Measurements from ENCODE around the gene ANKRD63. TPM values are rescaled to one million over a fixed set of nuclear protein-coding genes. Genes with fewer than 3 reads are reported as not detected.

Gene ANKRD63
- total RNA-seq, 1 experiment from 2014 or later: not detected

DNA sequence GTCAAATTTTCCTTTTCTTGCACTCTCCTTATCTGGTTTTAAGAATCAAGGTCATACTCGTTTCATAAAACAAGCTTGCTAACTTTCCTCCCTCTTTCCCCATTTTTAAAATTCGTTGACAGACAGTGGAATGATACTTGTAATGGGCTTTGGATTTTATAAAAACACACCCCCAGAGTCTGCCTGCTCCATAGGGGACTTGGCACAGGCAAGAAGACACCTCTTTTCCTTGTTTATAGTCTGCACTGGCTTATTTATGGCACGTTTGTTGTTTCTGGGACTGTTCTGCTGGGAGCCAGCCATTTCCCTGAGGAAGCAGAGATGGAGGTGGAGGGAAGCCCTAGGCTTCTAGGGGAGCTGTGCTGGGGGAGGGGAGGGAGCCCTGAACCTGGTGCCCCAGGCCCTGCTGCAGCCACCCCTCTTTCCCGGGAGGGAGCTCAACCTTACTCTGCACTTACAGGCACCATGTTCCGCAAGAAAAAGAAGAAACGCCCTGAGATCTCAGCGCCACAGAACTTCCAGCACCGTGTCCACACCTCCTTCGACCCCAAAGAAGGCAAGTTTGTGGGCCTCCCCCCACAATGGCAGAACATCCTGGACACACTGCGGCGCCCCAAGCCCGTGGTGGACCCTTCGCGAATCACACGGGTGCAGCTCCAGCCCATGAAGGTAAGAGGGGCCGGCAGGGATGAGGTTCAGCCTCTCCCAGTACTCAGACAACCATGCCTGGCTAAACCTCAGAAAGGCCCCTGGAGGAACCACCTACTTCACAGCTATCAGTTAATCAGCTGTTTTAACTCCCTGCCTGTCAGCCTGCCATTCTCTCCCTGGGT, 18.3 kb downstream of the ANKRD63 start:
- TF ChIP-seq, protein P1, sequence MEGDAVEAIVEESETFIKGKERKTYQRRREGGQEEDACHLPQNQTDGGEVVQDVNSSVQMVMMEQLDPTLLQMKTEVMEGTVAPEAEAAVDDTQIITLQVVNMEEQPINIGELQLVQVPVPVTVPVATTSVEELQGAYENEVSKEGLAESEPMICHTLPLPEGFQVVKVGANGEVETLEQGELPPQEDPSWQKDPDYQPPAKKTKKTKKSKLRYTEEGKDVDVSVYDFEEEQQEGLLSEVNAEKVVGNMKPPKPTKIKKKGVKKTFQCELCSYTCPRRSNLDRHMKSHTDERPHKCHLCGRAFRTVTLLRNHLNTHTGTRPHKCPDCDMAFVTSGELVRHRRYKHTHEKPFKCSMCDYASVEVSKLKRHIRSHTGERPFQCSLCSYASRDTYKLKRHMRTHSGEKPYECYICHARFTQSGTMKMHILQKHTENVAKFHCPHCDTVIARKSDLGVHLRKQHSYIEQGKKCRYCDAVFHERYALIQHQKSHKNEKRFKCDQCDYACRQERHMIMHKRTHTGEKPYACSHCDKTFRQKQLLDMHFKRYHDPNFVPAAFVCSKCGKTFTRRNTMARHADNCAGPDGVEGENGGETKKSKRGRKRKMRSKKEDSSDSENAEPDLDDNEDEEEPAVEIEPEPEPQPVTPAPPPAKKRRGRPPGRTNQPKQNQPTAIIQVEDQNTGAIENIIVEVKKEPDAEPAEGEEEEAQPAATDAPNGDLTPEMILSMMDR (IDR thresholded peaks at IDR 0.05; ENCODE audit: unreplicated experiment): no peak
- CTCF ChIA-PET: no interaction called here
- Mint-ChIP-seq H3K36me3 (ENCODE audit: insufficient read depth, unreplicated experiment) (no peaks in the 10 kb centered on the region), H3K4me3 (ENCODE audit: low read depth, unreplicated experiment) (no peak overlapping the region), H3K4me1 (ENCODE audit: low read depth, unreplicated experiment) (no peaks in the 10 kb centered on the region), H3K27ac (ENCODE audit: unreplicated experiment) (no peak overlapping the region), H3K27me3 (ENCODE audit: unreplicated experiment) (no peaks in the 10 kb centered on the region), H3K9me3 (ENCODE audit: low read depth, unreplicated experiment) (no peaks in the 10 kb centered on the region)
- DNase-seq: no peak
- intact Hi-C loops (cut with micrococcal nuclease; ENCODE audit: unreplicated experiment): no loop called here
- no TSS peak for BruUV-seq (replicated peaks)

DNA sequence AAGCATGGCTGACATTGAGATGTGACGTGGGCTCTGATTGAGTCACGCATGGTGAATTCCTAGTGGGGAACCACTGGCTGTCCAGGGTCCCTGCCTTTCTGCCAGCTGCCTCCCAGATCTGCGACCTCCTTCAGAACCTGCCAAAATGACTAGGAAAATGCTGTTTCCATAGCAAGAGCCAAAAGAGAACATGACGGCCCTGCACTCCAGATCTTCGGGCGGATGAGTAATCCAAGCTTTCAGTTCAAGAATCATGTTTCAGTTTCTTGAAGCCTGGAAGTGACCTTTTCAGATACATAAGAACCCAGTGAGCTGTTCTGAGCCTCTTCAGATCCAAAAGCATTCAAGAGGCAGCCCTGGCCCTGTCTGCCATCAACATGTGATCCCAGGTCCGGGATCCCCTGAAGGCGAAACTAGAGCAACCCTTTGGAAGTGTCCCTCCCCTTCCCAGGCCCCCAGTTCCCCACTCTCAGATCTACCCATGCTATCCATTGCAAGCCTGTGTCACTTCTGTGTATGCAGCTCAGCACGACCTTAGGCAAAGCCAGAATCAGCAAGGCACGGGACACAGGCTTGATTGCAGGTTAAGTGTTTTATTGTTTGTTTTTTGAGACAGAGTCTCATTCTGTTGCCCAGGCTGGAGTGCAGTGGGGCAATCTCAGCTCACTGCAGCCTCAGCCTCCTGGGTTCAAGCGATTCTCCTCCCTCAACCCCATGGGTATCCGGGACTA, 19.7 kb downstream of the ANKRD63 start:
- Mint-ChIP-seq H3K4me3 (ENCODE audit: low read depth, unreplicated experiment) (no peak overlapping the region), H3K4me1 (ENCODE audit: low read depth, unreplicated experiment) (no peaks in the 10 kb centered on the region), H3K27me3 (ENCODE audit: unreplicated experiment) (no peaks in the 10 kb centered on the region), H3K9me3 (ENCODE audit: low read depth, unreplicated experiment) (no peaks in the 10 kb centered on the region), H3K27ac (ENCODE audit: unreplicated experiment) (no peak overlapping the region), H3K36me3 (ENCODE audit: insufficient read depth, unreplicated experiment) (no peaks in the 10 kb centered on the region)
- no TSS peak for BruUV-seq (replicated peaks)
- TF ChIP-seq, protein P1 (IDR thresholded peaks at IDR 0.05; ENCODE audit: unreplicated experiment): no peak
- DNase-seq: no peak
- intact Hi-C loops (cut with micrococcal nuclease; ENCODE audit: unreplicated experiment): no loop called here
- CTCF ChIA-PET: interaction anchor here (0.5 kb wide), 1 partner anchor 83 kb away, joined by 10 read pairs; no protein-coding TSS in a partner anchor

DNA sequence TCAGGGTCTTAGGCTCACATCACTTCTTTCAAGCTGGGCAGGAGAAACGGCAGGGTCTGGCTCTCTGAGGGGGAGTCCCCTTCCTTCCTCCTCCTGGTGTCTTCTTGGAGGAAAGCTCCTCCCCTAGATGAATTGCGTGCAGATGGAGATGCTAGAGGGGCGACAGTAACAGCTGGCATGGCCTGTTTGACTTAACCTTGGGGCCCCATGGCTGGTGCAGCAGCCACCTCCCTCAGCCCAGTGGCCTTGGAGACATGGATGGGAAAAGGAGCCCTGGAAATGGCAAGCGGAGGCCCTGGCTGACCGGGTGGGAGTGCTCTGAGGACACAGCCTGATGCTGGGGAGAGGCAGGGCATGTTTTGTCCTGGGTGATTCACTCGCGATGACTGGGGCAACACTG, 23.8 kb downstream of the ANKRD63 start:
- H3K4me1 Mint-ChIP-seq (ENCODE audit: low read depth, unreplicated experiment): no peaks in the 10 kb centered on the region
- intact Hi-C loops (cut with micrococcal nuclease; ENCODE audit: unreplicated experiment): no loop called here
- no peaks in the 10 kb centered on the region for H3K27me3 Mint-ChIP-seq (ENCODE audit: unreplicated experiment)
- H3K9me3 Mint-ChIP-seq (ENCODE audit: low read depth, unreplicated experiment): no peaks in the 10 kb centered on the region
- H3K27ac Mint-ChIP-seq (ENCODE audit: unreplicated experiment): no peak overlapping the region
- TF ChIP-seq, protein P1 (IDR thresholded peaks at IDR 0.05; ENCODE audit: unreplicated experiment): no peak
- BruUV-seq (replicated peaks): no TSS peak
- DNase-seq: no peak
- CTCF ChIA-PET: no interaction called here
- no peak overlapping the region for H3K4me3 Mint-ChIP-seq (ENCODE audit: low read depth, unreplicated experiment)
- no peaks in the 10 kb centered on the region for H3K36me3 Mint-ChIP-seq (ENCODE audit: insufficient read depth, unreplicated experiment)

DNA sequence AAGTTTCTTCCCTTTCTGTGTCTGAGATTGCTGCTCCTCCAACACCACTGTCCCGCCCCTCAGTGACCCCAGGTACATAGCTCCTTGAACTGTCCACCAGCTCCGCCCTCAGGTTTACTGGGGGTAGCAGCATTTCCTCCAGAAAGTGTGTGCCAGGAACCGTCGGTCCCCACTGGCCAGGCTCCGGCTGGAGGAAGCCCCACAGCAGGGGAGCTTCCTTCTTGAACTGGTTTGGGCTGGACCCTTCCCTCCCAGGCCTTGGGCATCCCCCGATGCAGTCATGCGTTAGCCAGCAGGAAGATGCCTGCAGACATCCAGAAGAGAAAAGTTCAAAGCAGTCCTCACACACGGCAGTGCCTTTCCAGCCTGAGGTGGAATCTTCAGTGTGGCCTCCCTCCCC, 24.3 kb downstream of the ANKRD63 start:
- Mint-ChIP-seq H3K4me3 (ENCODE audit: low read depth, unreplicated experiment) (no peak overlapping the region), H3K27ac (ENCODE audit: unreplicated experiment) (no peak overlapping the region), H3K4me1 (ENCODE audit: low read depth, unreplicated experiment) (no peaks in the 10 kb centered on the region), H3K9me3 (ENCODE audit: low read depth, unreplicated experiment) (no peaks in the 10 kb centered on the region), H3K27me3 (ENCODE audit: unreplicated experiment) (no peaks in the 10 kb centered on the region), H3K36me3 (ENCODE audit: insufficient read depth, unreplicated experiment) (no peaks in the 10 kb centered on the region)
- TF ChIP-seq, protein P1 (IDR thresholded peaks at IDR 0.05; ENCODE audit: unreplicated experiment): no peak
- intact Hi-C loops (cut with micrococcal nuclease; ENCODE audit: unreplicated experiment): no loop called here
- DNase-seq: no peak
- BruUV-seq (replicated peaks): no TSS peak
- CTCF ChIA-PET: no interaction called here

Measured in Calu3 (cell line).